Tracheal epithelial cell (primary cell): ENCODE results near the gene PSMD14. TPM values are rescaled to one million over a fixed set of nuclear protein-coding genes. Genes with fewer than 3 reads are reported as not detected.

Source experiments
- total RNA-seq: library from RNA; depleted of rRNA; stranded (reverse); fragments of >200 nt; gene quantifications from 2 replicates; pipeline ENCODE4 v1.2.1, GENCODE V29; 2014

PSMD14 gene
- 104 and 124 TPM in 2 replicates for total RNA-seq

GRCh38 chr2:161308178-161308955, at the start of gene PSMD14:
Gene PSMD14, plus strand, starts transcription at chr2:161308425. Its CDS starts 10,401 bp downstream, at chr2:161318826.

GRCh38 chr2:161415987-161416707, 107.9 kb downstream of the PSMD14 start, which contains the start of gene TBR1:
Gene TBR1, plus strand, starts transcription at chr2:161416297. Its CDS starts 114 bp downstream, at chr2:161416411.

Other genes with a start within 250 kb of the PSMD14 start
- 88.2 and 91.4 TPM in 2 replicates for gene TANK, start 148.0 kb upstream of the PSMD14 start, total RNA-seq
- not detected in 2 replicates for gene TBR1, start 107.9 kb downstream of the PSMD14 start, total RNA-seq